CD4-positive, alpha-beta T cell treated with Interleukin-4 for 1 hour (primary cell): ENCODE results near the gene BBS12.

Experiments used
- DNase-seq, 2 donors: peaks; one replicate each; pipeline ENCODE4 v3.0.0-alpha.2; 2020 to 2022

The BBS12 gene

DNA sequence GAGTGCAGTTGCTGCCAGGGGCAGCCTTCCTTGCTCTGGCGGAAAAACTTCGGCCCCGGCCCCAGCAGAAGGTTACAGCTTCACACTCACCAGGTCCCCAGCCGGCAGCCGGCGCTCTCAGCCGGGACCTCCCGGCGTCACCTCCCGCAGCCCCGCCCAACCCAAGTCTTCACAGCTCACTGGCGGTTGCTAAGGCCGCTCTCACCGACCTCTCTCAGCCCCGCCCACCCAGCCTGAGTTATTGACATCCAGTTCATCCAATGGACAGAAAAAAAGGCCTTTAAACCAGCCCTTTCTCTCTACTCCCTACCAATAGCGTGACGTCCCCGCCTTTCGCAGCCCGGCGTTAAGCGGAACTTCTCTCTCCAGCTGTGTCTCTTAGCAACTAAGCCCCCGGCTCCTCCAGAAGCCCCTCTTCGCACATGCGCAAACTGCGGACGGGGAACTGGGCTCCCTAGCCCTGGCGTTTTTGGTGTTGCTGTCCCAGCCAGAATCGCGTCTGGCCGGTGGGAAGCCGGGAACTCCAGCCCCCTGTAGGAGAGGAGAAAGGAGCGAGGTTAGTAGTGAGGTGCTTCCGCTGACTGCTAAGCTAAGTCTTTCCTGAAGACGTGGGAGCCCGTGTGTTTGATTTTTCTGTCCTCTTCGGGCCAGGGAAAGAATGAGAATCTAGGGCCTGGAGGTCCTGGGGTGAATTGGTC lies at the start of gene BBS12:
Gene BBS12, plus strand, starts transcription at position 376 of the 698 bp plus-strand sequence. CDS start 9,189 bp downstream, outside the sequence.
- DNase-seq, result peak; percentile 99 to 100

DNA sequence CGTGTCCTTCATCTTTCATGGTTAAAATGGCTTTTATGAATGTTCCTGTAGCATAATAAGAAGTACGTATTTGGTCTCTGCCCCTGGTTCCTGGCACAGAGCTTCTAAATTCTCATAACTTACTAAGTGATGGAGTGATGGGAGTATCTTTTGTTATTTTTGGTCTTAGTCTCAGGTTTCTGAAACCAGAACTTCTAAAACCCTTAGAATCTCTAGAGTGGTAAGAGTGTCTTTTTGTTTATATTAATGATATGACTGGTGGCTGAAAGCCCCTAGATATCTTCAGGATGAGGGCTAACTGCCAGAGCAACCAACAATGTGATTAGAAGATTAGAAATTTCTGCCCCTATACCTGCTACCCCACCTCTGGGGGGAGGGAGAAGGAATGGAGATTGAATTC lies 45.8 kb upstream of the BBS12 start:
- DNase-seq, result no peak

DNA sequence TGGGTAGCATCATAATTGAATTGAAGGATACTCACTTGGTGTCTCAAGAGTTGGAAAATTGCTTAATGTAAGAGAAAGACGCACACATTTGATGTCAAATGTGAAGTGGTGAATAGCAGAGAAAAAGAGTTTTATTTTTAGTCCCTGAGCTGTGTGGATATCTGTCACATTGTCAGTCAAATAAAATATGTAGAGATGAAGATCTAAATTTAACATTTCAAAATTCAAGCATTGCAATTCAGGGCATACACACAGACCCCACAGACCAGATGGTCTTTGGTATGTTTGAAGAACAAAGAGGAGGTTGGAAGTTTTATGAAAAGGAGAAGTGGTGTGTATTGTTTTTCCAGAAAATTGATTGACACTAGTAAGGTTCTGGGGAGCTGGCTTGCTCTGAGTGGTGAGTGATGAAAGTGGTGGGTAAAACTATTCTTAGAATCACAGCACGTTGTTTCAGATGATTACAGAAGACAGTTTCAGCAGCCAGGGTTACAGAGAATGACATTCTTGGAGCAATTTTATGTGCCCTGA lies 44.9 kb upstream of the BBS12 start:
- no peak for DNase-seq

DNA sequence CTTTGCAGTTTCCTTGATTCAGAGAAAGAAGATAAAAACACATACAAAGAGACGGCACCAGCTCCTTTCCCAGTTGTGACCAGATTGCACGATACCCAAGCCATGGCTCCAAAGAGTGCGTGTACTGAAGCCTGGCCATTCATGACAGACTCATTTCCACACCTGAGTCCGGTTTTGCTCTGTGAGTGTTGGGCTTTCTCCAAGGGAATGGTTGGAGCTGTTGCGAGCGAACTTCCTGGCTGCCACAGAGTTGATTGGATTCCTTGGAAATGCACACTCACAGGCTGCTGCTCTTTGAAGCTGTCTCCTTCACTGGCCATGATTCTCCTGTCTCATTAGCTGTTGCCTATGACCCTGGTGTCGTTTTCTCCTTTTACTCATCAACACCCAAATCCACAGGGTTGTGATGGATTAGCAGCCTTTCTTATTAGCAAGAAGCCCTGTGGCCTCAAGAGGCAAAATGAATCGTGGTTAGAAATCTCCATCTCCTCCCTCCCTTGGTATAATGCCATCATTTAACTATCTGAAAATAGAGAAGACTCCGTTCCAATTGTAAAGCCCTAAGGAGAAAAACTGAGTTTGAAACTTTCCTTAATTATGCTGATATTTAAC lies 43.9 kb upstream of the BBS12 start:
- no peak for DNase-seq

DNA sequence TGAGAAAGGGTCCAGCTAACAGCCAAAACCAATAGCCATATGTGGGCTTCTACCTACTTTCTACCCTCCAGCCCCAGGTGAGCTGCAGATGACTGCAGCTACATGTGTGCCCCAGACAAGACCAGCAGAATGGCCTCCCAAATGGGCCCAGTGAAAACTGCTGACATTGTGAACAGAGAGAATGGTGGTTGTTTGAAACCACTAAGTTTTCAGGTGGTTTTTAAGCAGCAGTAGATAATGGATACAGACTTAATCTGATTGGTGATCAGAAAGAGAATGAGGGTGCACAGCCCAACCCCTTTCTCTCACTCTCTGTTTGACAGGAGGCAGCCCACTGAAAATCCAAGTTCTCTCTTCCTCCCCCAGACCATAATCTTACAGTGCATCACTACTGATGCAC lies 42.5 kb upstream of the BBS12 start:
- no peak for DNase-seq

DNA sequence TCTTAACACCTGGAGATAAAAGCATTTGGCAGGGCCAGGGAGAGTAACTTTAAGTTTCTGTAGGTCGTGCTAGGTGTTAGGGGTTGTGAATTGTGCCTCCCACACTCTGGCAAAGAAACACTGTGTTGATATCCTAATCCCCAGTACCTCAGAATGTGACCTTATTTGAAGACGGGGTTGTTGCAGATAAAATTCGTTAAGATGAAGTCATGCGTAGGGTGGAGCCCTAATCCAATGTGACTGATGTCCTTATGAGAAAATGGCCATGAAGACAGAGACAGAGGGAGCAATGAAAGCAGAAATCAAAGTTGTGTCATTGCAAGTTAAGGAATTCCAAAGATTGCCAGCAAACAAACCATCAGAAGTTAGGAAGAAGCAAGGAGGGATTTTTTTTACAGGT lies 40.5 kb upstream of the BBS12 start:
- no peak for DNase-seq

DNA sequence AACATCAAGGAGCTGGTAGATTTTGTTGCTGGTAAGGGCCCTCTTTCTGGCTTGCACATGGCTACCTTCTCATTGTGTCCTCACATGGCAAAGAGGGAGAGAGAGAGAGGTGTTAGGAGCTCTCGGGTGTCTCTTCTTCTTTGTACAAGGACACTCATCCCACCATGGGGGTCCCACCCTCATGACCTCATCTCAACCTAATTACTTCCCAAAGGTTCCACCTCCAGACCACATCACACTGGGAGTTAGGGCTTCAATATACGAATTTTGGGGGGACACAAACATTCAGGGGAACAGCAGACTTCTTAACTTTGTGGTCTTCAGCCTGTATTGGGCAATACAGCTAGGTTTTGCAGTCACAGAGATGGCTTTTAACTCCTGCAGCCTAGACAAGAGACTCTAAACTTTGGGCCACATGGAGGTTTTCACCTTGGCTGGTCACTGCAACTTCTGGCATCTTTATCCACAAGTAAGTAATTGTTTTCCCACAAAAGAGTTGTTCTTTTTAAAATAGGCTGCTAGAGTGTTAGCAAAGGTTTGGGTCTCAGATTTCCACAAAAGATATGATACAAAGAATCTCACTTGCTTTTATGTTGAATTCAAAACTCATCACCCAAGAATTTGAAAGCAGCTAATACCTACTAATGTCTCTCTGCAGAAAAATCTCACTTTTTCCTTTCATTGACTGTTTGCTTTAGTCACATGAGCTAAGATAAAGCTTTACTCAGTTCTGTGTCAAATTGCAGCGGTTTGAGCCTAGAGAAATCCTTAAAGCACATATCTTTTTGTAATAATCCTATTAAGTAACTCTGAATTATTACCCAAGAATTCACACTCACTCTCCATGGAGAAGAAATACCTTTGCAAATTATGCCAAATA lies 39.6 kb upstream of the BBS12 start:
- DNase-seq, result no peak

DNA sequence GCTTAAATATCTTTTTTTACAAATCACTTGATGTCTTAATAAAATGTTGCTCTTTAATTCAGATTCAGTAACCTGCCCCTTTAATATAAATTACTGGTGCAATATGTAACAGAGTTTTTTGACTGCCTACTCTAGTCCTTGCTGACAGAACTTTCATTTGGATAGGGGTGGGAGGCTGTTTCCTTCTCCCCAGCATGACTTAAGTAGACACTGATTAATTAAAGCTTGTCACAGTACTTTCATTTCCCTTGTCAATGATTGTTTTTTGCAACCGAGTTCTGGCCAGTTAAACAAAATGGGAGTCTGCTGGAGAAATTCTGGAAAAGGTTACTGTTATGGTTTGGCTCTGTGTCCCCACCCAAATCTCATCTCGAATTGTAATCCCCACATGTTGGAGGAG lies 37.3 kb upstream of the BBS12 start:
- DNase-seq, result no peak

DNA sequence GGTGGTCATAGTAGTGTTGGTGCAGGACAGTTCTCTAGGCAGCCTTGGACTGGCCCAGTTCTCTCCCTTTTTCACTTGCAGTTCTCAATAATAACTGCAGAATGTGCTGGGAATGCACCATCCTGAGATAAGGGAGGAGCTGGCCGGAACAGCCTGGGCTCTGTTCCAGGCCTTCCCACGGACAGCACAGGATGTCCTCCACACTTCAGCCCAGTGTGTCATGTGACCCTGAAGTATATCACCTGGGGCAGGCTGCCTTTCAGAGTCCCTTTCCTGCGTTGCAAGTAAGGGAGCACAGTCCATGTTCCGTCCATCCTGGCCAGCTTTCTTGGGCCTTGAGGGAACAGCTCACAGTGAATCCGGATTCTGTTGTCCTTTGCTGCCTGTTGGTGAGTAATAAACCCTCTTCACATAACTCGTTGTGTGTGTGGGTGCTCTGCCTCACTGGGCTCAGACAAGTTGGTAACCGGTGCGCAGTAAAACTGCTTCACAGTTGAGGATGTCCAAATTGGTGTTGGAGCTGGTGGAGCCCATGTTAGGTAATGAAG lies 32.3 kb upstream of the BBS12 start:
- no peak for DNase-seq

DNA sequence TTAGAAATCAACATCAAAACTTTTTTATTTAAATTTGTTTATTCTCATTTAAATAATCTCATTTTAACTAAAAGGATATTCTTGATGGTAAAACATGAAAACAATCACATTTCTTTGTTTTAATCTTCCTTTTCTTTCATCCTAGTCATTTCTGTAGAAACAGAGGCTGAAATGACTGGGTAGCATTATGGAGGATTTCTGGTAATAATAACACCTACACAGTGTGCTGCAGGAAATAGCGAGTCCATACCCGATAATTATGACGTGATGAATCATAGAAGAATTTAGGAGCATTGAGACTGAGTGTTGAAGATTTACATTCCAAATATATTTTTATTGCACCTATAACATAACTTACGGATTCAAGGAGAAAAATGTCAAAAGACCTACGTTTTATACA lies 31.4 kb upstream of the BBS12 start:
- DNase-seq, result no peak

DNA sequence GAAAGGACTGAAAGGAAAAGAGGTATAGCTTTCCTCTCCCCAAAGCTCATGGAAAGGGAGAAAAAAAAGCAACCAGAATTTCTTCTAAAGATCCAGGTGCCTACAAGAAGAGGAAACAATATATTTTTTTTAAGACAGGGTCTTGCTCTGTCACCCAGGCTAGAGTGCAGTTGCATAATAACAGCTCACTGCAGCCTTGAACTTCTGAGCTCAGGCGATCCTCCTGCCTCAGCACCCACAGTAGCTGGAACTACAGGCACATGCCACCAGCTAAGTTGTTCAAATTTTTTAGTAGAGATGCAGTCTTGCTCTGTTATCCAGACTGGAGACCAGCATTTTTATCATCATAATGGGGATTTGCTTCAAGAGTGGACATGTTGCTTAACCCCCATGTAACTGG lies 30.5 kb upstream of the BBS12 start:
- DNase-seq, result no peak

DNA sequence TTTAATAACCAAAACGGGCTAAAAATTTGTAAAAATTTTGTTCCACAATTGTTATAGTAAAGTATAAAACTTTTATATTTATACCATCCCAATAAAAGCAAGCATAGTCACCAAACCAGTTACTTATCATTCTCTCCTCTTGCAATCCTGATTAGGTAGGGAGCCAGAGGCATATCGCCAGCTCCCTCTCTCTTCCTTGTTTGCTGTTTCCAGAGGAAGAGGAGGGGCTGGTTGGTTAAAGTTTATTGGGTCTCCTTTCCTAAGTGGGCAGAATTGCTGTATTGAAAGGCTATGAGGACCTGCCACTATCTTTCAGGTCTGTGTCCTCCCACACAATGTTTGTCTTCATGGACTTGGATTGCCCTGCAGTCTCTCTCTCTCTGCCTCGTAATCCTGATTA lies 29.6 kb upstream of the BBS12 start:
- no peak for DNase-seq

DNA sequence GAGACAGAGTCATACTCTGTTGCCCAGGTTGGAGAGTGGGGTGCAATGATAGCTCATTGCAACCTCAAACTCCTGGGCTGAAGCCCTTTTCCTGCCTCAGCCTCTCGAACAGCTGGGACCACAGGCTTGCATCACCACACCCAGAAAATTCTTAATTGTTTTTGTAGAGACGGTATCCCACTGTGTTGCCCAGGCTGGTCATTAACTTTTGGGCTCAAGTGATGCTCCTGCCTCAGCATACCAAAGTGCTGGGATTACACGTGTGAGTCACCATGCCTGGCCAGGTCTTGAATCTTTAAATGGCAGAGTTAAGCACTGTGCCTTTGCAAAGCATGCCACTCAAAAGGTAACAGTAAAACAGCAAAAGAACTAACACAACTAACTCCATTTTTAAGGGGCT lies 28.6 kb upstream of the BBS12 start:
- DNase-seq, result no peak

DNA sequence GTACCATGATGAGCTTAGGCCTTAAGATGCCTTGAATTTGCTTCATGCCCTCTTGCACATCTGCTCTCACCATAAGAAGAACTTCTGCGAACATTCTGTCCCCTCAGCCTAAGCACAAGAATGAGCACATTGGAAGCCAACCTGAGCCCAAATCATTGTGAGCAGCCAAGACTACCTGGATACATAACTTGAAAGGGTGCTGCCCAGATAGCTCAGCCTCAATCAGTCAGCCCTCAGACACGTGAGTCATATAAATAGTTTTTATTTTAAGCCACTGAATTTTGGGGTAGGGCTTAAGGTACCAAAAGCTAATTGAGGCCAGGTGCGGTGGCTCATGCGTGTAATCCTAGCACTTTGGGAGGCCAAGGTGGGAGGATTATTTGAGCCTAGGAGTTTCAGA lies 27.5 kb upstream of the BBS12 start:
- no peak for DNase-seq

DNA sequence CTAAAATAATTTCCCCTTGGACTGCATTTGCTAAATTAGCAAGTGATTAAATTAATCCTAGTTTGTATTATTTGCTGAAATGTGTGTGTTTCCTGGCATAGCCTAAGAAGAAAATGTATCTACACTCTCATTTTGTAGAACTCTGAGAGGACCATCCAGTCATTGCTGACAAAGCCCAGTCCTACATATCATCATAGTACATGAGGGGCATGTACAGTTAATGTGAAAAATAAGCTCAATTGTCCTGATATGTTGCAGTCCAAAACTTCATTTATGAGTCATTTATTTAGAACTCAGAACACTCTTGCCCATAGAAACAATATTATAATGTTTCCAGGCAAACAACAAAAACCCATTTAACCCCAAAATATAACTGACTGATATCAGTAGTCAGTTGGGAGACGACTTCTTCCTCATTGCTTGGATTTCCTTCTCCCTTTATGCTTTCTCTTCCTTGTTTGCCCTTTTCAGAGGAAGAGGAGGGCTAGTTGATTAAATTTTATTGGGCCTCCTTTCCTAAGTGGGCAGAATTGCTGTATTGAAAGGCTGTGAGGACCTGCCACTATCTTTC lies 26.9 kb upstream of the BBS12 start:
- no peak for DNase-seq

DNA sequence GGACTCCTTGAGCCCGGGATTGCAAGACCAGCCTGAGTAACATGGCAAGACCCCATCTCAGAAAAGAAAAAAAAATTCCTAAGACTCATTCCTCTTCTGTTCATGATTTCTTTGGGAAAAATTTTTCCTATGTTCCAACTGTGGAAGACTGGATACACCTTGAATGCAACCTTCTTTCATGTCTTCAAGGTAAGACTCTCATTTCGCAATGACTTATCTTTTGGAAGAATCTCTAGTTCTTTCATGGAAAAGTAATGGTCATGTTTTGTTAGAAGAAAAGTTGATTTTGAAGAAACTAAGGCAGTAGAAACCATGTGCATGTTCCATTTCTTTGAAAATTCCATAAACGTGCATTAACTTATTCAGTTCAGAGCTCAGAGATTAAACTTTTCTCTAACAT lies 26.0 kb upstream of the BBS12 start:
- no peak for DNase-seq

DNA sequence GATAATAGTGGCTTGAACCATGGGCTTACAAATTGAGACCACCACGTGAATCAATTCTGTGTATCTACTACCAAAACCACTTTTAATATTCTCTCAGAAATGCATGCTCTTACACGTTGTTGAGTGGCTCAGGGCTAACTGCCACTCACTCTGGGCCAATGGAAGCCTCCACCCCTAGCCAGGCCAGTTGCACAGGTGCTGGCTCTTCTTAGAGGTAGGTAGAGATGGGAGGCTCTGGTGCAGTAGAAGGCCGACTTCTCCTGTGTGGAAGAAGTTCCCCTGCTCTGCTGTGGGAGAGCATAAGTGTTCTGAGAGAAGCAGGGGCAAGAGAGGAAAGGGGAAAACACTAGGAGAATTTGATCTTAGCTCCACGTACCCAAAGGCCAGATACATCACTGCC lies 25.0 kb upstream of the BBS12 start:
- DNase-seq, result no peak

DNA sequence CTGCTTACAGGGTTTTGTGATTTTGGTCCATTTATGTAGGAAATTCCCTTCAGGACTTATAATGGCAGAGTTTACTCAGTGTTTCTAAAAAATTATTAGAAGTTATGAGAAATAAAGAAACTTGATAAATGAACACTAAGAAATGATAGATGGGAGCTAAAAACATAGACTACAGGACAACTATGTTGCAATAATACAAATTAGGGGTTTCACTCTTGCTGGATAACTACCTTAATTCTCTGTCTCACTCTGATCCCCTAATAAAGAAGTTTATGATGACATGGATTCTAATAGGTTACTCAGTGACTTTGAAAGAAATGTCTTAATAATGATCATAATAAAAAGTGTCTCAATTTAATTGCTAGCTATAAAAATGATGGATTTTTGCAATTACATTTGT lies 23.3 kb upstream of the BBS12 start:
- DNase-seq, result no peak

DNA sequence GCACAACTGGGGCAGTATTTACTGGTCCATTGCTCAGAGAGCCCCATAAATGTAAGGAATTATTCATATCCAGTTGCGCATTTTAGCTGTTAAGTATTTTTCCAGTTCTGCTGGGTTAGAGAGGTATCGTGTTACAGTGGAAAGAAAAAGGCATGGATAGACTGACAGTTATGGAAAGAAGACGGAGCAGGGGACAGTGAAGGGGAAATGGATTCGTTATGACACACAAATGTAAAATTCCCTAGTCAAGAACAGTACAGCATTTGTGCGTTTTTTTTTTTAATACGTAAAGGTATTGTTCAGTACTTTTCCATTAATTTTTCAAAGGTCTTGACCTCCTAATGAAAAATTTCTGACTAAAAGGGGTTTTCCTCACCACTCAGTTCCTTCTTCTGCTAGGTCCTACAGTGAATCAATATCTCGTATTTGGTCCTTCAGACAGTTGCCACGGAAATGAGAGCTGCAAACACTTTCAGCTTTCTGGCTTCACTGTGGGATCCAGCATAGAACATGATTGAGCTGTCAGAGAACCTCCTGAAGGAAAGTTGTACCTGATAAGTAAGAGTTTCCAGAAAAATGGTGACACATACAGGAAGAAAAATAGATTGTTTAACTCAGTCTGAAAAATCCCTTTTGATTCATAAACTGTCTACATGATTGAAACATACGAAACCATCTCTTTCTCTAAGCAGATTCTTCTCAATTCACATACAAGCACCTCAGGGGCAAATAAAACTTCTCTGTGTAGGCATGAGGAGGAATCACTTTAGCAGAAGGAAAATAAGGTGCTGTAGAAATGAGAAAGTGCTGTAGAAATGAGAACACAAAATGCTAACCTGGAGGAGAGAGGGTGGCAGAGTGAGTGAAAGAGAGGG lies 21.8 kb upstream of the BBS12 start:
- no peak for DNase-seq

DNA sequence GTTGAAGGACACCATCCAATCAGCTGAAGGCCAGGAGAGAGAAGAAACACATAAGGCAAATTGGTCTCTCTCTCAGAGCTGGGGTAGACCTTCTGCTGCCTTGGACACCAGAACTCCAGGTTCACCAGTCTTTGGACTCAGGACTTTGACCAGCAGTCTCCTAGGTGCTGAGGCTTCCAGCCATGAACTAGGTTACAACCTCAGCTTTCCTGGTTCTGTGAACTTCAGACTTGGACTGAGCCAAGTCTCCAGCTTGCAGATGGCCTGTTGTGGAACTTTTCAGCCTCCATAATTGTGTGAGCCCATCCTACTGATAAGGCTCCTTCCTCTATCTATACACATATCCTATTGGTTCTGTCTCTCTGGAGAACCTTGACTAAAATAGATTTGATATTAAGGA lies 20.6 kb upstream of the BBS12 start:
- DNase-seq, result no peak

DNA sequence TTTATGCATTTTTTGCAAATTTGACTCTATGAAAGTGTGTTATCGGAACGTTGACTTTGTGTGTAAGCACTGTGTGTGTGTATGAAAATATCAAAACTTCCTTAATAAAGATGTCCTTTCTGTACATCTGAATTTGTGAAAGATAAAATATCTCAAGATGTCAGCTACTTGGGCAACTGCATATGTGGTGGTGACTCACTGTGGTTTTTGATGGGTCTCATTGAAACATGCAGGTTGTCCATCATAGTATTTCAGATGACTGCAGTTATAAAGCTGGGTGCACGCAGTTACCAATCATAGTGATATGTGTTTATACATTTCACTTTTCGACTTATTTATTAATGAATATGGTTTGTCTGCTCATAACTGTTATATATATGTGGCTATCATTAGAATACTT lies 19.7 kb upstream of the BBS12 start:
- no peak for DNase-seq

DNA sequence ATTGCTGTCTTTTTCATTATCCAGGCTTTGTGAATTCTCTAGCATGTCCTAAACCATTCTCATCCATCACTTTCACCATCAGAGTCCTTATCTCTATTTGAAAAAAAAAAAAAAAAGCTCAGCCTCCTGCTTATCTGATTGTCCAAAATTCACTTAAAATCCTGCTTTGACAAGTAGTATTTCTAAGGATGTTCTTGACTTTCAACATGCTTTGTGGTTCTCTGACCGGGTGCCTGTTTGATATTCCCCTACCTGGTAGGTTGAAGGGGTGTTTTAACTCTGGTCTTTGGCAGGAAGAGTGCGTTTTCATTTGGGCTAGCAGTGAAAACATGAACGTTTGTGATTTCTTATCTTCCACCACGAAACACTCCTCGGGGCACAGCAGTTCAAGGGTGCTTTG lies 17.3 kb upstream of the BBS12 start:
- DNase-seq, result no peak
